Activated CD4-positive, alpha-beta T cell treated with anti-CD3 and anti-CD28 coated beads, Interleukin-10, Interleukin-2, amounts not matched to agents 100 ng/mL and 50 ng/mL, durations not matched to agents 16 hours and 8 hours (primary cell): ENCODE measurements around the gene CMPK1.
A peak's percentile ranks its signal among the peaks of the same experiment; 100 is the strongest.
"Not testable (repeated sequence)": the region's sequence is repeated elsewhere in the genome, so short reads cannot be mapped to it uniquely, and the experiment has no call there.

Experiments
- DNase-seq: peaks from one replicate; pipeline ENCODE4 v3.0.0-alpha.2; 2020

Gene CMPK1

DNA sequence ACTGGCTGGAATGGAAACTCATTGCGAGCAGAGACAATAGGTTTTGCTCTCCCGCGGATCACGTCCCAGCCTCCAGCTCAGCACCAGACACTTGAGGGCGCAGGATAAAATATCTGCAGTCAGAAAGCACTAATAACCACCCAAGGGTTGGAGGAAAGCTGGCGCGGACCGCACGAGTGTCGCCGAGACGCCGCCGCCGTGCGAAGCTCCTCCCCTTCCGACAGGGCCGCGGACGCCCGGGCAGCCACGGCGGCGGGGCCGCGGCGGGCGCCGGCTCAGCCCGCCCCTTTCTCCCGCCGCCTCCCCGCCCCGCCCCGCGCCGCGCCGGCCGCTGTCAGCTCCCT lies at the start of gene CMPK1:
CMPK1 (plus strand) TSS at position 213 of the 344 bp plus-strand sequence. CDS start 156 bp downstream, outside the sequence.
- peak; percentile 87 for DNase-seq

DNA sequence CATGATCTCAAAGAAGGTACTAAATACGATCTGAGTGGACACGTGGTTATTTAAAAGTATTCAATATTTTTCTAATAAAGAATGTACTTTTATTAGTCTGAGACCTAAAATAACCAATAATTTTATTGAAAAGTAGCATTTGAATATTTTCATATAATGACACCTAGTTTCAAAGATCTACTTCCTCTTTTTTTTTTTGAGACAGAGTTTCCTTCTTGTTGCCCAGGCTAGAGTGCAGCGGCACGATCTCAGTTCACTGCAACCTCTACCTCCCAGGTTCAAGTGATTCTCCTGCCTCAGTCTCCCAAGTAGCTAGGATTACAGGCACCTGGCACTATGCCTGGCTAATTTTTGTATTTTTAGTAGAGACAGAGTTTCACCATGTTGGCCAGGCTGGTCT lies 45.5 kb upstream of the CMPK1 start:
- not testable (repeated sequence) for DNase-seq

GRCh38 chr1:47294863-47295262 lies 38.7 kb upstream of the CMPK1 start:
- DNase-seq, result not testable (repeated sequence)

DNA sequence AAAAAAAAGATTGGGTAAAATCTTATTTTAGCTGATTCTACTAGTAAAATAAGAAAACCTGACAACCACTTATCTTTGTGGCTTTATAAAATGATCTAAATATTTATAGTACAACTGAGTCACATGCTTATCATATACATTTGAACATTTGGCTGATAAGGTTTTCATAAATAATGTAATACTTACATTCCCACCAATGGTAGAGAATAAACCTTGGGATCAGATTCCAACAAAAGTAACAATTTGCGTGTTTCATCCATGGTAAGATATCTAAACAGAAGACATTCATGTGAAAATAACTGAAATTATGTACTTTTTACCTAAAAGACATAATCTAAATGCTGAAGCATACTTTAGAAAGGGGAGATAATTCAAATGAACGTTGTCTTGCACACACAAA lies 38.0 kb upstream of the CMPK1 start:
- DNase-seq, result no peak

DNA sequence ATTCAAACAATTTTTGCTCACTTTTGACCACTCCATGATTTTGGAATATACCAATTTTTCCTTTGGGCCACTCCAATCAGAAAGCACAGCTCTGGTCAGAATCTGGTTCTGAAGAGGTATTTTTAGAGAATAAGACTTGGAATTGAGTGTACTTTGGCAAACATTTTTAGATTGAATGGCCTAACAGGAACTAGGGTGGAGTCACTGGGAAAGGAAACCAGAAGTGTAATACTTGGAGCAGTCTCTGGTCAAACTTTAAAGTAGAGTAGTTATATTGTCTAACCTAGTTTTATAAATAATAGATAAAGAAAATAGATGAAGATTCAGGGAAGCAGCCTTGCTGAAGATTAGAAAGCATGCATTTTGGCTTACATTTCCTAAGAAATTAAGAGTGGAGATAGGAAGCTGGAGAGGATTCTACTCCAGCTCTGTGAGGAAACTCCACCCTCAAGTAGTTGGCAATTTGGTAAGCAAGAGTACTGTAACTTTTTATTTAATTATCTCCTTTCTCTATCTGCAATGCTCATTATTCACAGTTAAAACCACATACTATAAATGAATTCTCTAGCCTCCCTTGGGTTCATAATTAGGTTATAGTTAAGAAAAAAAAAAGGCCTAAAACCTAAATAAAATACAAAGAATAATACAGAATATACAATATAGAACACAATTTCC lies 35.4 kb upstream of the CMPK1 start:
- no peak for DNase-seq

- DNase-seq, result no peak
Observed at GRCh38 chr1:47302472-47302871, 31.1 kb upstream of the CMPK1 start.

- no peak for DNase-seq
Observed at GRCh38 chr1:47309427-47309826, 24.2 kb upstream of the CMPK1 start.

- DNase-seq, result peak; percentile 99
Observed at GRCh38 chr1:47313915-47314664, 19.5 kb upstream of the CMPK1 start, which contains the start of gene STIL. STIL (minus strand) TSS chr1:47314147; CDS start chr1:47310319, 3,828 bp downstream.

GRCh38 chr1:47317841-47318240 lies 15.7 kb upstream of the CMPK1 start:
- no peak for DNase-seq

GRCh38 chr1:47319968-47320367 lies 13.6 kb upstream of the CMPK1 start:
- not testable (repeated sequence) for DNase-seq

DNA sequence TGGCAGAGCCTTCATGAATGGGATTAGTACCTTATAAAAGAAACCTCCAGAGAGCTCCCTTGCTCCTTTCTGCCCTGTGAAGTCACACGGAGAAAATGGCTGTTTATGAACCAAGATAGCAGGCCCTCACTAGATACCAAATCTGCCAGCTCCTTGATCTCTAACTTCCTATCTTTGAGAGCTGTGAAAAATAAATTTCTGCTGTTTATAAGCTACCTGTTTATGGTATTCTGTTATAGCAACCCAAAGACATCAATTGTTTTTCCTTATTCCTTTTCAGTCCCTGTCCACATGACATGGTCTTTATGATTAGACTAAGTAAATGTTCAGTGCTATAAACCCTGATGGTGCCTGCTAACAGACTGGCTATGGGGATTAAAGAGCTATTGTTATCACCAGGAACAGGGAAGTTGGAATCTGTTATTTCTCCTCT lies 10.0 kb upstream of the CMPK1 start:
- DNase-seq, result no peak

GRCh38 chr1:47324682-47325081 lies 8.9 kb upstream of the CMPK1 start:
- no peak for DNase-seq

- no peak for DNase-seq
Observed at GRCh38 chr1:47325528-47325927, 8.1 kb upstream of the CMPK1 start.

GRCh38 chr1:47326271-47326670 lies 7.3 kb upstream of the CMPK1 start:
- no peak for DNase-seq

- DNase-seq, result no peak
Observed at GRCh38 chr1:47328992-47329391, 4.6 kb upstream of the CMPK1 start.

- no peak for DNase-seq
Observed at GRCh38 chr1:47330212-47330611, 3.4 kb upstream of the CMPK1 start.

GRCh38 chr1:47331875-47332274 lies 1.7 kb upstream of the CMPK1 start:
- no peak for DNase-seq

DNA sequence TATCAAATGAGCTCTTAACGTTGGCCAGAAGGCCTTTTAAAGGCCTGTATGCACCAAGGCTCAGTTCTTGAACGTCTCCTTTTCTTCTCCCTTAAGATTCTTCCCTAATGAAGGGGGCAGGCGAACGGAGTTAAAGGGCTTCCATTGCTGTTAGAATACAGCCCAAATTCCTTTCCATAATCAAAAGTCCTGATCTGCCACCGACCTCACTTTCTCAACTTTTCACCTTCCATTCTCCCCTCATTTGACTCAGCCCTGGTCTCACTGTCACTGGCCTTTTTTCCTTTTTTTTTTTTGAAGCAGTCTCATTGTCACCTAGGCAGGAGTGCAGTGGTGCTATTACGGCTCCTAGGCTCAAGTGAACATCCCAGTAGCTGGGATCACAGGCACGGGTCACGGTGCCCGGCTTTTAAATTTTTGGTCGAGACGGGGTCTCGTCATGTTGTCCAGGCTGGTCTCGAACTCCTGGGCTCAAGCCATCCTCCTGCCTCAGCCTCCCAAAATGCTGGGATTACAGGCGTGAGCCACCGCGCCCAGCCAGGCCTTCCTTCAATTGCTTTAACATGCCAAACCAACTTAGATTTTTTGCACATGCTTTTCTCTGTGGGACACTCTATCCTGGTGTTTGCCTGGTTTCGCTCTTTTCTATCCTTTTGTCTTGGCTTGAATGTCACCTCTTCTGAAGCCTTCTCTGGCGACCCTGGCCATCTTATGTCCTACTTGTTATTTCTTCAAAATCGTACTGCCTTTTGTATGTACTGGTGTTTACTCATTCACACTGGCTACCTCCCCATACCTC lies 612 bp upstream of the CMPK1 start:
- no peak for DNase-seq

DNA sequence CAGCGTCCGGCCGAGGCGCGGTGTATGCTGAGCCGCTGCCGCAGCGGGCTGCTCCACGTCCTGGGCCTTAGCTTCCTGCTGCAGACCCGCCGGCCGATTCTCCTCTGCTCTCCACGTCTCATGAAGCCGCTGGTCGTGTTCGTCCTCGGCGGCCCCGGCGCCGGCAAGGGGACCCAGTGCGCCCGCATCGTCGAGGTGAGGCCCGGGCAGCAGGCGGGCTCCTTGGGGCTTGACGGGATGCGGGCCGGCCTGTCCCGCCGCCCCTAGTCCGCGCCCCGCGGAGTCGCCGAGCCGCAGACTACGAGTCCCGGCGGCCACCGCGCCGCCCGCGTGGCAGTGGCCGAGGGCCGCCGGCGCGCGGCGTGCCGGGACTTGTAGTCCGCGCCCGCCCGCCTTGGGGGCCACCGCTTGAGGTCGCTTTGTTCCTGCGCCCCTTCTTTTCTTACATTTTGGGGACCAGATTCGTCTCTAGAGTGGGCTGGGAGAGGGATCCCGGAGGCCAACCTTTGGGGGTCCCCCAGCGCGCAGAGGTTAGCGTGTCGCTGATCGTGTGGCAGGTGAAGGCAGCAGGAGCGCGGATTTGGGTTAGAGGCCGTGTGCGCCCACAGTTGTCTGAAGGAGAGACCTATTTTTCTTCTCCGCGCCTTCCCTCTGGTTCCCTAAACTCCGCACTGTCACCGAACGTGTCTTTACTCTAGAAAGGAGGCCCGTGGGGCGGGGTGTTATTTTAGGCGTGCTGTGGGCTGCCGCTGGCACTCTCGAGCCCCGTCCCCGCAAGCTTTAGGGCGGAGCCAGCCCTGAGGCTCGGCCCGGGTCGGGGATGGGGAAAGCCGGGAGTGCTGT lies 553 bp downstream of the CMPK1 start:
- peak; percentile 83 for DNase-seq

- no peak for DNase-seq
Observed at GRCh38 chr1:47334765-47335435, 1.3 kb downstream of the CMPK1 start.

GRCh38 chr1:47337350-47337749 lies 3.8 kb downstream of the CMPK1 start:
- DNase-seq, result no peak
